Stimulated activated CD4-positive, alpha-beta T cell treated with anti-CD3 and anti-CD28 coated beads, TNF-alpha, amount 100 ng/mL, for 48 hours (primary cell): ENCODE measurements around the gene JADE1.
A peak's percentile ranks its signal among the peaks of the same experiment; 100 is the strongest.

Experiments
- DNase-seq, 3 donors: peaks; one replicate each; pipeline ENCODE4 v3.0.0-alpha.2; 2020; ENCODE audit warnings: low read depth in 3 of 3

Gene JADE1

DNA sequence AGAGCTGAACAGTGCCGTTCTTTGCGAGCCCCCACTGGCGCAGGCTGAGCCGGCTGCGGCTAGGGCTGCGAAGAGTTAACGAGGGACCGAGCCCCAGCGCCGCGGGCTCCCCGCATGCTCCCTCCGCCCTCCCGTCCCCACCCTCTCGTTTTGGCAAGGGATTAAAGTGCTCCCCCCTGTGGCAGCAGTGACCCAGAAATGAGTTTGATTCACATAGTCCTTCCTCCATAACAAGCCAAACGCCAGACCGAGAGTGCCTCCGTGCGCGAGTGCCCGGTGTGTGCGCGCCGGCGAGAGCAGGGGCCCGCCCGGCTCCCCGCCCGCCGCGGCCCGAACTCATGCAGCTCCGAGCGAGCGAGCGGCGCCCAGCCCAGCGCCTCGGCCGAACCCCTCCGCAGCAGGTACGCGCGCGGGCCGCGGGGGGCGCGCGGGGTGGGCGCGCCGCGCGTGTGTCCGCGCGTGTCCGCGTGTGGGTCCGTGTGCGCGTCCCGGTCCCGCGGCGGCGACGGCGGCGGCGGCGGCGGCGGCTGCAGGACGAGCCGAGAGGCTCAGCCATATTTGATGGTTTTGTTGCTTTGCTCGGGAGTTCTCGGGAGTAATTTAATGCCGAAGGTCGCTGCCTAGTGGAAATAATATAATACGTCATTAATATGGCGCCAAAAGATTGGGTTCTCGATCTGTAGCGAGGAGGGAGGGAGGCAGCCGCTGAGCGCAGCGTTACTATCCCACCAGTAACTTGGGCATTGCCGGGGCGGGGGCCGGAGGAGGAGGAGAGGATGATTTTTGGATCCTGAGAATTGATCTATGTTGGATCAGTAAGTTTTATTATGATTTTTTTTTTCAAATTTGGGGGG lies at the start of gene JADE1:
Gene JADE1, plus strand, starts transcription at position 224 of the 854 bp plus-strand sequence. CDS start 22,059 bp downstream, outside the sequence.
- DNase-seq: peak; percentile 81 to 84 (median 82)

GRCh38 chr4:128766781-128767180 lies 42.7 kb upstream of the JADE1 start:
- DNase-seq: no peak

DNA sequence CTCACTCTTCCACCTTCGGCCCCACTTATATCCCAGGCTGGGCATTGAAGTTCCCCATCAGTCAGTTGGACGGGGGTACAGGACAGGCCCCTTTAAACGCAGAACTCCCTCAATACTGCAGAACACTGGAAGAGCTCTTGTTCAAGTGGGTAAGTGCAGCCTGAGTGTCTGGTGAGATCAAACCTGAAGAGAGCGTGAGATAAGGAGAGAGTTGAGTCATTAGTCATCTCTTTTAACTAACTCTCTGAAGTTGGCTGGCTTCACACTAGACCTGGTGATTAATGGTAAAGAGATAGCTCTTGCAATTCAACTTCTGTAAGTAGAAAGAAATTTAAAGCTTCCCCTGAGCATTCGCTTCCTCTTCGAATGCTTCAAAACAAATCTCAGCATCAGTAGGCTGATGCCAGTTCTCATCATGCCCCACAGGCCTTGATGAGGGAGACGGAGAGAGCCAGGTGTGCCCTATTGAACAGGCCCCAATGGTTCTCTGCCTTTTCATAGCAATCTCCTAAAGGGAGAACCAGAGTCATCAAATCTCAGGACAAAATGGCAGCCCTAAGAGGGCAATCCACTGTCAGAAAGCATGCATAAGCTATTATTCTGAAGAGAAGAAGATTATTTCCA lies 41.0 kb upstream of the JADE1 start:
- no peak for DNase-seq

- no peak for DNase-seq
Observed at GRCh38 chr4:128769011-128769410, 40.5 kb upstream of the JADE1 start.

GRCh38 chr4:128770807-128771206 lies 38.7 kb upstream of the JADE1 start:
- no peak for DNase-seq

DNA sequence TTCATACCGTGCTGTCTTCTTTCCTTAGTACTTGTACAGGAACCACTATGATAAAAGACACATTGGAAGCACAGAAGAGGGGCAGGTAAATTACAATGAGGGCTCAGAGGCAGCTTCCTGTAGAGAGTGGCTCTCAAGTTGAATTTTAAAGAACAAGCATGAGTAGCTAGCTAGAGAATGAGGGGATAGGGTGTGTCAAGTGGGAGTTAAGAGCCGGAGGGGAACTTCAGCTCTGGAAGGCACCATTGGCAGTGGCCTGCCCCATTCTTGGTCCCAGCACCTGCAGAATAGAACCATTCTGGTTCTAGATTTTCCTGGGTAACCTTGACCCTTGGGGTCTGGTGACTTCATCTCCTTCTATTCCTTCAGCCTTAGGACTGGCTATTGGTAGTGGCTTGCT lies 34.0 kb upstream of the JADE1 start:
- no peak for DNase-seq

GRCh38 chr4:128775916-128776315 lies 33.6 kb upstream of the JADE1 start:
- DNase-seq: no peak

GRCh38 chr4:128776794-128777216 lies 32.7 kb upstream of the JADE1 start:
- DNase-seq: no peak

GRCh38 chr4:128780688-128781087 lies 28.8 kb upstream of the JADE1 start:
- no peak for DNase-seq

GRCh38 chr4:128782076-128782715 lies 27.3 kb upstream of the JADE1 start:
- peak in 1 of 3 donors; percentile 6 for DNase-seq

DNA sequence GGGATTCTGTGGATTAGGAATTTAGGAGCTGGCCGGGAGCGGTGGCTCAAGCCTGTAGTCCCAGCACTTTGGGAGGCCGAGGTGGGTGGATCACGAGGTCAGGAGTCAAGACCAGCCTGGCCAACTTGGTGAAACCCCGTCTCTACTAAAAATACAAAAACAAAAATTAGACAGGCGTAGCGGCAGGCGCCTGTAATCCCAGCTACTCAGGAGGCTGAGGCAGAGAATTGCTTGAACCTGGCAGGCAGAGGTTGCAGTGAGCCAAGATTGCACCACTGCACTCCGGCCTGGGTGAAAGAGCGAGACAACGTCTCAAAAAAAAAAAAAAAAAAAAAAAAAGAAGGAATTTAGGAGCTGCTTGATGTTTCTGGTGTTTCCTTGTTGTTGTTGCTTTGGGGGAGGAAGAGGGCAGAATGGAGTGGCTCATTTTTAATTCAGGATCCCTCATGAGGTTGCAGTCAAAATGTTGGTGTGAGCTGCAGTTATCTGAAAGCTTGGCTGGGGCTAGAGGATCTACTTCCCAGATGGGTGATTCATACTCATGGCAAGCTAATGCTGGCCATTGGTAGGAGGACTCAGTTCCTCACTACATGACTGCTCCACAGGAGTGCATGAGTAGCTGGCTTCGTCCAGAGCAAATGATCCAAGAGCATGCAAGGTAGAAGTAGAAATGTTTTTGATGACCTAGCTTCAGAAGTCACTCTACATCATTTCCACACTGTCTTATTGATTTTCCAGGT lies 26.5 kb upstream of the JADE1 start:
- no peak for DNase-seq

- no peak for DNase-seq
Observed at GRCh38 chr4:128787509-128788311, 21.8 kb upstream of the JADE1 start.

DNA sequence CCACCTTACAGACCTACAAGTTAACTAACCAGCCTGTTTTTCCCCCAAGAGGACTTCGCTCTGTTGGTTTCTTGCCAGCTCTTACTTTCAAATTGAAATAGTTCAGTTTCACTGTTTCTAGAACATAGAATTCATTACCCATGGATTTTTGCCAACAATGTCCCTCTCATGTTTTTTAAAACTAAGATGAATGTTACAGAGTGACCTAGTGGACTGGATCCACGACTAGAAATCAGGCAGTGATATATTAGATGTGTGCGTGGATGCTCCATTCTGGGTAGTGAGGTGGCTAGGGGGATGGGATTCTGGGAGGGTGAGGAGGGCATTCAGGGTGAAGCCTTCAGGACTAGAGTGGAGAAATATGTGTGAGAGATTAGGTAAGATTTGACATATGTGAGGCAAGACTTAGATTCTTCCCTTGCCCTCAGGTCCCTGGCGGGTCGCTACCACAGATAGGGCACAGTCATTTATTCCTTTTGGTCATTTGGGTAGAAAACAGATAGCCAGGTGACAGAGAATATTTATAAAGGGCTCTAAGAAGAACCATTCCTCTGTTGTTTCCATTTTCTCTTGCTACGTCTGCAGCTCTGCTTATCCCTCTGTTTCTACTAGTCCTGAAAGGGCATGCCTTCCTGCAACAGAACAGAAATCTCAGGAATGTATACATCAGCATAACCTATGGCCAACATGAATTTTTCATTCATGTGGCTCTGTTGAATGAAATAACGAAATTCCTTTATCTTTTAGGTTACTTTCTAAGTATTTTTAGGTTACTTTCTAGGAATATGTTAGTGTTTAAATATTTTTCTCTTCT lies 15.4 kb upstream of the JADE1 start:
- DNase-seq: no peak

DNA sequence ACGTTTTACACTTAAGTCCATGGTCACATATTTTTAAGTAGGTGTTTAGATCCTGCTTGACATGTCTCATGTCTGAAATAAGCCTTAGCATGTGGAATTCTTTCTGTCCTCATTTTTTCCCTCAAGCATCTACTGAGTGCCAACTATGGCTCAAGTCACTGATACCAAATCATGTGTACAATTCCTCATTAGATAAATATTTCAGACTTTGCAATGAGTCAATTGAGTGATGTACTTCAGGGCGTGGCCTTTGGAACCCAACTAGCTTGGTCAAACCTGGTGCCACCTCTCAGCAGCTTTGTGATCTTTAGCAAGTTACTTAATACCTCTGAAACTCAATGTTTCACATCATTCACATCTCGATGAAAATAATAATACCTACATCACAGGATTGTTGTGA lies 12.6 kb upstream of the JADE1 start:
- DNase-seq: no peak

DNA sequence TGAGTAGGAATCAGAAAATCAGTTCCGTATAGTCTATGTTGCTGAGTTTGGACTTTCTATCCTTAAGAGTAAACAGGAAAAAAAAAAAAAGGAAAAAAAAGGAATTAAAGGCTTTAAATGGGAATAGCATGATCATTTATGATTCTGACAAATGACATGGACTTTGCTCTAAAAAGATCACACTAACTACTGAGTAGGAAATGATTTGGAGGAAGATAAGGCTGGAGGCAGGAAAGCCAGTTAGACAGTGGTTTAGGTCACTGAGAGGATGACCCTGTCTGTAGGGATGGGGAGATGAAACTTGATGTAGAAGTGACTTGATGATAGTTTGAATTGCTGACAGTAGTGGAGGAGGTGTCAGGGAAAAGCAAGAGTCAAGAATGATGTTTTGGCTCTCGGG lies 9.2 kb upstream of the JADE1 start:
- DNase-seq: no peak

- DNase-seq: no peak
Observed at GRCh38 chr4:128800701-128801284, 8.7 kb upstream of the JADE1 start.

- DNase-seq: no peak
Observed at GRCh38 chr4:128802680-128803628, 6.5 kb upstream of the JADE1 start.

DNA sequence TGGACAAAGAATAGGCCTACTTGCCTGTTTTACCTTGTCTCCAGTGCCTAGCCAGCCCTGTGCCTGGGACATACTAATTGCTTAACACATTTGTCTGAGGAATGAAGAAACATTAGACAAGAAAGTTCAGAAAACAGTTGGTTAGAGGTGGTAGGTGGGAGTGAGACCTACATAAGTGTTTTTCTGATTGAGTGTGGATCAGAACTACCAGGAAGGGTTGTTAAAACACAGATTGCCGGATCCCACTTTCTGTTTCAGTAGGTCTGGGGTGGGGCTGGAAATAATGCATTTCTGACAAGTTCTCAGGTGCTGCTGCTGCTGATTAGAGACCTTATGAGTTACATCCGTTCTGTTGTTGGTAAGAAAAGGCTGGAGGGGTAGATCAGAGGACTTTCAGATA lies 5.7 kb upstream of the JADE1 start:
- no peak for DNase-seq
